Measurements from ENCODE around the gene RCBTB1. TPM values are rescaled to one million over a fixed set of nuclear protein-coding genes. Genes with fewer than 3 reads are reported as not detected.
"Not testable (repeated sequence)": the region's sequence is repeated elsewhere in the genome, so short reads cannot be mapped to it uniquely, and the experiment has no call there.

RCBTB1 gene
- polyA plus RNA-seq, 1 donor from 2014 or later, result 8.5 TPM

GRCh38 chr13:49615836-49616675, 30.7 kb upstream of the RCBTB1 start:
- H3K4me3 Mint-ChIP-seq, result no peak overlapping the region
- no peaks in the 10 kb centered on the region for H3K27me3 Mint-ChIP-seq
- peaks cover 0 to 4% (median 4%) of the 10 kb centered on the region in 3 donors for H3K9me3 Mint-ChIP-seq
- H3K36me3 Mint-ChIP-seq, result peaks cover 1% of the 10 kb centered on the region
- no peak overlapping the region for H3K27ac Mint-ChIP-seq
- peaks cover 0 to 4% (median 4%) of the 10 kb centered on the region in 3 donors for H3K4me1 Mint-ChIP-seq

DNA sequence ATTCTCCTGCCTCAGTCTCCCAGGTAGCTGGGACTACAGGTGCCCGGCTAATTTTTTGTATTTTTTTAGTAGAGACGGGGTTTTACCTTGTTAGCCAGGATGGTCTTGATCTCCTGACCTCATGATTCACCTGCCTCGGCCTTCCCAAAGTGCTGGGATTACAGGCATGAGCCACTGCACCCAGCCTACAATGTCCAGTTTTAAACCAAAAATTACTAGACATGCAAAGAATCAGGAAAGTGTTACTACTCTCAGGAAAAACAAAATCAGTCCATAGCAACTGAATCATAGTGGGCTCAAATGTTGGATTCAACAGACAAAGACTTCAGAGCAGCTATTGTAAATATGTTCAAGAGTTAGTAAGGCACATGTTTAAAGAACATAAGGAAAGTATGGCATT, 26.7 kb upstream of the RCBTB1 start:
- H3K4me3 Mint-ChIP-seq, H3K27me3 Mint-ChIP-seq, H3K4me1 Mint-ChIP-seq, H3K9me3 Mint-ChIP-seq, H3K36me3 Mint-ChIP-seq, H3K27ac Mint-ChIP-seq: not testable (repeated sequence)

- Mint-ChIP-seq H3K4me1 (peaks cover 5 to 6% (median 6%) of the 10 kb centered on the region in 3 donors), H3K36me3 (peaks cover 1% of the 10 kb centered on the region), H3K27ac (no peak overlapping the region), H3K9me3 (peaks cover 0 to 4% (median 4%) of the 10 kb centered on the region in 3 donors), H3K27me3 (no peaks in the 10 kb centered on the region), H3K4me3 (no peak overlapping the region)
Observed at GRCh38 chr13:49610176-49610575, 24.8 kb upstream of the RCBTB1 start.

DNA sequence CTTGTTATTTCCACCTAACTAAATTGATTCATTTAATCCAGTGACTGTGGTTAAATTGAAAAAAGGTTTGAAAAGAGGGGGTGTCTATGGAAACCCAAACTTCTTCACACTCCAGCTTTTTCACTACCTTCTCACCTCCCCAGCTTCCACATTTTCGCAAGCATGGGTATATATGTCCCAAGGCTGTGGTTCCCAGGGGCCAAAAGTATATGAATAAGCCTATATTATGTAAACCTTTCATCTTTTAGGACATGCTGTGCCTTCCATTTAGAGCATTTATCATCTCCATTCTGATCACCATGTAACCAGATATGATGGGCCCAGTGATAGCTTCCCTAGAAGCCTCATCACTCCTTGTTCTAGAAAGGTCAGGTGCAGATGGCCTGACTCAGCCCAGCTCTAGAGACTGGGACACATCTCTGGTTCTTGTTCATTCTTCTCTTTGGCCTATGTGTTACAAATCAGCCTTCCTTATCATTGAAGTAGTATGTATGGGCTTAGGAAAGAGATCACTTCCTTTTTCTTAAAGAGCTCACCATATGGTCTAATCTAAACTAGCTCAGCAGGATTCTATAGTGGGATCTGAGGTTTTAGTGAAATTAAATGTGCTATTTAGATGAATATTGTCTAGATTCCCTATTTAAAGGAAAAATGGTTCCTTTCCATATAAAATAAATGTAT, 23.4 kb upstream of the RCBTB1 start:
- H3K27me3 Mint-ChIP-seq, result no peaks in the 10 kb centered on the region
- H3K9me3 Mint-ChIP-seq, result peaks cover 0 to 4% (median 4%) of the 10 kb centered on the region in 3 donors
- no peak overlapping the region for H3K27ac Mint-ChIP-seq
- H3K4me1 Mint-ChIP-seq, result peaks cover 5 to 6% (median 6%) of the 10 kb centered on the region in 3 donors
- H3K4me3 Mint-ChIP-seq, result no peak overlapping the region
- peaks cover 1% of the 10 kb centered on the region for H3K36me3 Mint-ChIP-seq

GRCh38 chr13:49607761-49608160, 22.4 kb upstream of the RCBTB1 start:
- Mint-ChIP-seq H3K4me1 (peaks cover 5 to 6% (median 6%) of the 10 kb centered on the region in 3 donors), H3K9me3 (peaks cover 0 to 4% (median 4%) of the 10 kb centered on the region in 3 donors), H3K36me3 (peaks cover 1% of the 10 kb centered on the region), H3K27me3 (no peaks in the 10 kb centered on the region), H3K27ac (no peak overlapping the region), H3K4me3 (peak overlapping the region in 1 of 4 donors; percentile 17)

GRCh38 chr13:49606747-49607648, 21.6 kb upstream of the RCBTB1 start:
- no peaks in the 10 kb centered on the region for H3K27me3 Mint-ChIP-seq
- H3K4me3 Mint-ChIP-seq, result peak overlapping the region; percentile 27 to 94 (median 84)
- H3K27ac Mint-ChIP-seq, result peak overlapping the region in 1 of 3 donors; percentile 15

DNA sequence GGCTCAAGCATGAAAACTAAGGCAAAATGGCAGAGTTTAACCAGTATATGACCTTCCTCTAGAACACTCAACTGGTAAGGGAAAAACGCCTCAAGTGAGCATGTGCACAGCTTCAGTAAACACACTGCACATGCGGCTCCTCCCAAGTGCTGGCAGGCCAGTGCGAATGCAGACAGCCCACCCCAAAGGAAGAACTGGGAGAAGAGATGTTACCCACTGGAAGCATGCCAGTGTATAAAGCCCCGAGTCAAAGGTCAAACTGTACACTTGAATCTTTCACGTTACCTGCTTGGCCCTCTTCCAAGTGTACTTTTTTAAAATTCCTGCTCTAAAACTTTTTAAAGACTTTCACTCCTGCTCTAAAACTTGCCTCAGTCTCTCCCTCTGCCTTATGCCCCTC, 19.2 kb upstream of the RCBTB1 start:
- H3K9me3 Mint-ChIP-seq, result no peaks in the 10 kb centered on the region
- no peak overlapping the region for H3K27ac Mint-ChIP-seq
- H3K27me3 Mint-ChIP-seq, result no peaks in the 10 kb centered on the region
- H3K4me1 Mint-ChIP-seq, result peaks cover 5 to 6% (median 6%) of the 10 kb centered on the region in 3 donors
- no peaks in the 10 kb centered on the region for H3K36me3 Mint-ChIP-seq
- no peak overlapping the region for H3K4me3 Mint-ChIP-seq

More at GRCh38 chr13:49606747-49607648, 21.6 kb upstream of the RCBTB1 start:
- Mint-ChIP-seq H3K36me3 (no peaks in the 10 kb centered on the region), H3K9me3 (peaks cover 0 to under 1% (median under 1%) of the 10 kb centered on the region in 3 donors), H3K4me1 (peaks cover 5 to 6% (median 6%) of the 10 kb centered on the region in 3 donors)

DNA sequence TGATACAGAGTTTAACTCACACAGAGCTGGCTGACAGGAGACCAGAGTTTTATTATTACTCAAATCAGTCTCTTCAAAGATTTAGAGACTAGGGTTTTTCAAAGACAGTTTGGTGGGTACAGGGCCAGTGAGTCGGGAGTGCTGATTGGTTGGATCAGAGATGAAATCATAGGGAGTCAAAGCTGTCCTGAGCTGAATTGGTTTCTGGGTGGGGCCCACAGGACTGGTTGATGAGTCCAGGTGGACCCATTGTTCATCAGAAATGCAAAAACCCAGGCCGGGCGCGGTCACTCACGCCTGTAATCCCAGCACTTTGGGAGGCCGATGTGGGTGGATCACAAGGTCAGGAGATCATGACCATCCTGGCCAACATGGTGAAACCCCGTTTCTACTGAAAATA, 17.3 kb upstream of the RCBTB1 start:
- H3K27me3 Mint-ChIP-seq, H3K36me3 Mint-ChIP-seq, H3K4me1 Mint-ChIP-seq, H3K4me3 Mint-ChIP-seq, H3K27ac Mint-ChIP-seq, H3K9me3 Mint-ChIP-seq: not testable (repeated sequence)

DNA sequence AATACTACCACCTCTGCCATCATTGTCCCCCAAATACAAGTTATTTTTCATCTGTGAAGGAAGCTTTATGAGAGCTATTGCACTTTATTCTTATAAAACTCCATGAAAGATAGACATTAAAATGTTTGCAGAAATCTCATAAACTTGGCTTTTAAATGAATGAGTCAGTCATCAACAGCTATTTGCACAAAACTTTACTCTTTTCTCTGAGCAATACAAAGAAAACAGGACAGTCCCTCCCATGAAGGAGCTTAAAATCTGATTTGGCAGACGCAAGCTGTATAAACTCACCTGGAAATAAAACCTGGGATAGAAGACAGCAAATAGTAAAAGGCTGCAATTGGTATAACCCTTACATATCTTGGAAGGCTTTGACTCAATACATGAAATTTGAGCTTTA, 16.6 kb upstream of the RCBTB1 start:
- H3K27me3 Mint-ChIP-seq, result peaks cover 3% of the 10 kb centered on the region
- H3K27ac Mint-ChIP-seq, result no peak overlapping the region
- peaks cover 2% of the 10 kb centered on the region for H3K36me3 Mint-ChIP-seq
- H3K4me3 Mint-ChIP-seq, result no peak overlapping the region
- peaks cover 2% of the 10 kb centered on the region in 3 donors for H3K4me1 Mint-ChIP-seq
- H3K9me3 Mint-ChIP-seq, result no peaks in the 10 kb centered on the region

DNA sequence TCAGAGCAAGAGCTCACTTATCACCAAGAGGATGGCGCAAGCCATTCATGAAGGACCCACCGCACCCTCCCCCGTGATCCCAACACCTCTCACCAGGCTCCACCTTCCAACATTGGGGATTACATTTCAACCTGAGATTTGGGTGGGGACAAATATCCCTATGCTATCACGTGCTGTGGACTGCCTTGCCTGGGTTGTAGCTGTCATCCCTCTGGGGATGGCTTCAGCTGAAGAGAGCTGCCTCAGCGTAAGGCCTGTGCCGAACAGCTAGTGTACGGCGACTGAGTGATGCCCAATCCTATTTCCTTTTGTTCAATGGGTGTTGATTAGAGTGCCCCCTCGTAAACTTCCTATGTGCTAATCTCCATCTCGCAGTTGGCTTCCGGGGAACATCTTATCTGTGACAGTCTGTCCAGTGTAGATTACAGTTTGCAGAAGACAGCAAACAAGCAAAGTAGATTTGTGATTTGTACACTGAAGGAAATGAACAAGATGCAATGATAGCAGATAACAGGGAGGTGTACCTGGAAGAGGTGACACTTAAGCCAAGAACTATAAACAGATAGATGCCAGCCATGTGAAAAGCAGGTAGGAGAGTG, 11.8 kb upstream of the RCBTB1 start:
- no peaks in the 10 kb centered on the region for H3K9me3 Mint-ChIP-seq
- peaks cover 2% of the 10 kb centered on the region for H3K36me3 Mint-ChIP-seq
- peaks cover 3% of the 10 kb centered on the region for H3K27me3 Mint-ChIP-seq

GRCh38 chr13:49596221-49596620, 10.9 kb upstream of the RCBTB1 start:
- Mint-ChIP-seq H3K4me3 (no peak overlapping the region), H3K27ac (no peak overlapping the region), H3K9me3 (no peaks in the 10 kb centered on the region), H3K27me3 (peaks cover 3% of the 10 kb centered on the region), H3K4me1 (no peaks in the 10 kb centered on the region), H3K36me3 (peaks cover 2% of the 10 kb centered on the region)

More for the DNA sequence above, 11.8 kb upstream of the RCBTB1 start:
- Mint-ChIP-seq H3K4me3 (no peak overlapping the region), H3K4me1 (no peaks in the 10 kb centered on the region), H3K27ac (no peak overlapping the region)

- H3K36me3 Mint-ChIP-seq, result peaks cover 2% of the 10 kb centered on the region
- H3K4me3 Mint-ChIP-seq, result peak overlapping the region in 1 of 4 donors; percentile 31
- peak overlapping the region in 1 of 3 donors; percentile 84 for H3K27ac Mint-ChIP-seq
- no peaks in the 10 kb centered on the region for H3K9me3 Mint-ChIP-seq
- peaks cover 3% of the 10 kb centered on the region for H3K27me3 Mint-ChIP-seq
- H3K4me1 Mint-ChIP-seq, result no peaks in the 10 kb centered on the region
Observed at GRCh38 chr13:49594576-49594975, 9.2 kb upstream of the RCBTB1 start.

- H3K27me3 Mint-ChIP-seq, H3K9me3 Mint-ChIP-seq, H3K4me3 Mint-ChIP-seq, H3K4me1 Mint-ChIP-seq, H3K27ac Mint-ChIP-seq, H3K36me3 Mint-ChIP-seq: not testable (repeated sequence)
Observed at GRCh38 chr13:49593876-49594275, 8.5 kb upstream of the RCBTB1 start.

- not testable (repeated sequence) for H3K36me3 Mint-ChIP-seq, H3K4me1 Mint-ChIP-seq, H3K9me3 Mint-ChIP-seq, H3K27ac Mint-ChIP-seq, H3K4me3 Mint-ChIP-seq, H3K27me3 Mint-ChIP-seq
Observed at GRCh38 chr13:49590714-49591113, 5.4 kb upstream of the RCBTB1 start.
